Suprapubic skin (tissue), 4 donors: ENCODE data around the gene USP47. TPM values are rescaled to one million over a fixed set of nuclear protein-coding genes. Genes with fewer than 3 reads are reported as not detected.

Experiments used
- DNase-seq, 2 donors: peaks; one replicate each; pipeline ENCODE4 v3.0.0-alpha.2; 2019; ENCODE audit warnings: low spot score in 2 of 2
- H3K27ac ChIP-seq: fragments of 200-600 bp; sonication (generic); one replicate; pipeline ENCODE4 v1.5.1; 2019
- H3K27me3 ChIP-seq: fragments of 200-600 bp; sonication (generic); one replicate; pipeline ENCODE4 v1.5.1; 2019
- H3K36me3 ChIP-seq: fragments of 200-600 bp; sonication (generic); one replicate; pipeline ENCODE4 v1.5.1; 2019
- H3K4me1 ChIP-seq: fragments of 200-600 bp; sonication (generic); one replicate; pipeline ENCODE4 v1.5.1; 2019
- H3K4me3 ChIP-seq: fragments of 200-600 bp; sonication (generic); one replicate; pipeline ENCODE4 v1.5.1; 2019; ENCODE audit warnings: mild to moderate bottlenecking
- H3K9me3 ChIP-seq: fragments of 200-600 bp; sonication (generic); one replicate; pipeline ENCODE4 v1.5.1; 2019
- EP300 ChIP-seq: sonication (generic); formaldehyde crosslinking; IDR thresholded peaks from one replicate; pipeline ENCODE4 v1.6.1; 2017; ENCODE audit warnings: antibody characterized with exemption
- POLR2A ChIP-seq, 2 donors: fragments of 450-650 bp; IDR thresholded peaks; one replicate each; pipeline ENCODE4 v1.6.1; 2017; ENCODE audit warnings: antibody characterized with exemption in 2 of 2, mild to moderate bottlenecking in 2 of 2, moderate library complexity in 2 of 2
- POLR2AphosphoS5 ChIP-seq, 3 donors: sonication (generic); formaldehyde crosslinking; IDR thresholded peaks; one replicate each; pipeline ENCODE4 v1.6.1; 2017; ENCODE audit warnings: antibody characterized with exemption in 3 of 3
- WGBS: methylation state at CpG from one replicate; pipeline ENCODE4 v1.1.5; 2018; 5-methylcytosine and 5-hydroxymethylcytosine counted together
- total RNA-seq, 4 donors: library from RNA; depleted of rRNA; stranded (reverse); fragments of >200 nt; gene quantifications; one replicate each; pipeline ENCODE4 v1.1.0, GENCODE V29; 2016
- TF ChIP-seq, protein P1 (sequence below), 2 donors: fragments of 200-600 bp in 1 of 2; fragments of 450-650 bp in 1 of 2; sonication (generic) in 1 of 2; IDR thresholded peaks; one replicate each; pipeline ENCODE4 v1.5.1; 2016 to 2019; ENCODE audit warnings: antibody characterized with exemption in 2 of 2, mild to moderate bottlenecking in 1 of 2, moderate library complexity in 1 of 2

USP47 gene
- total RNA-seq, 4 donors from 2014 or later = 56.0 to 102 (median 72.2) TPM

DNA sequence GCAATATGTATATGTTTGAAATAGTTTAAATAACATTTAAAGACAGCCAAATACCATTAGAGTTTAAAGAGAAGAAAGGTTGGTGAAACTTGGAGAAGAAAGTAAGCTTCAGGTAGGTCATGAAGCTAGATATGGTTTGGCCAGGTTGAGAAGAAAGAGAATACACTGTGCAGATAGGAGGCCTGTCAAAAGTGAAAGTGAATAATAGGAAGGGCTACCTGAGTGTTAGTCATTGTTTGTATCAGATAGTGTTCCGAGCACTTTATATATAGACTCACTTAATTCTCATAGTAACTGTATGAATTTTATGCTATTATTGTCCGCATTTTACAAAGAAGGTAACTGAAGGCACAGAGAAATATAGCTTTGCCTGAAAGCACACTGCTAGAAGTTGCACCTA lies 56.9 kb downstream of the USP47 start:
- WGBS = 86% methylated on average over 2 of the region's 2 CpGs
- Histone ChIP-seq H3K27ac (no peak overlapping the region), H3K27me3 (no peaks in the 10 kb centered on the region), H3K4me3 (no peak overlapping the region), H3K36me3 (peaks cover 32% of the 10 kb centered on the region), H3K4me1 (no peaks in the 10 kb centered on the region), H3K9me3 (no peaks in the 10 kb centered on the region)
- no peak for DNase-seq
- TF ChIP-seq EP300 (no peak), POLR2A (IDR thresholded peaks at IDR 0.05) (no peak), POLR2AphosphoS5 (IDR thresholded peaks at IDR 0.05) (no peak)
- TF ChIP-seq, protein P1, sequence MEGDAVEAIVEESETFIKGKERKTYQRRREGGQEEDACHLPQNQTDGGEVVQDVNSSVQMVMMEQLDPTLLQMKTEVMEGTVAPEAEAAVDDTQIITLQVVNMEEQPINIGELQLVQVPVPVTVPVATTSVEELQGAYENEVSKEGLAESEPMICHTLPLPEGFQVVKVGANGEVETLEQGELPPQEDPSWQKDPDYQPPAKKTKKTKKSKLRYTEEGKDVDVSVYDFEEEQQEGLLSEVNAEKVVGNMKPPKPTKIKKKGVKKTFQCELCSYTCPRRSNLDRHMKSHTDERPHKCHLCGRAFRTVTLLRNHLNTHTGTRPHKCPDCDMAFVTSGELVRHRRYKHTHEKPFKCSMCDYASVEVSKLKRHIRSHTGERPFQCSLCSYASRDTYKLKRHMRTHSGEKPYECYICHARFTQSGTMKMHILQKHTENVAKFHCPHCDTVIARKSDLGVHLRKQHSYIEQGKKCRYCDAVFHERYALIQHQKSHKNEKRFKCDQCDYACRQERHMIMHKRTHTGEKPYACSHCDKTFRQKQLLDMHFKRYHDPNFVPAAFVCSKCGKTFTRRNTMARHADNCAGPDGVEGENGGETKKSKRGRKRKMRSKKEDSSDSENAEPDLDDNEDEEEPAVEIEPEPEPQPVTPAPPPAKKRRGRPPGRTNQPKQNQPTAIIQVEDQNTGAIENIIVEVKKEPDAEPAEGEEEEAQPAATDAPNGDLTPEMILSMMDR (IDR thresholded peaks at IDR 0.05) = no peak

DNA sequence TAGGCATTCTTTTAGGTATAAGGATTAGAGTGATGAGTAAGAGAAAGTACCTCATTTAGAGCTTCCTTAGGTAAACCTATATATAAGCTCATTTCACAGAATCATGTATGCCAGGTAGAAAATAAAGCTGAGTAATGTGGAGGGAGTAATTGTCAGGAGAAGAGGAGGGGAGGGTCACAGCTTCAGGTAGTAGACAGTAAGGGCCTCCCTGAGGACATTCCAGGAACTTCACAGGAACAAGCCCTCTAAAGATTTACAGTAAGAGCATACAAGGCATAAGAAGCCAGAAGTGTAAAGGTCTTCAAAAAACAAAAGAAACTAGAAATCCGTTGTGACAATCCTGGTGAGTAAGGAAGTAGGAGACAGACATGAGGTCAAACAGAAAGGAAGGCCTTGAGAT lies 57.6 kb downstream of the USP47 start:
- TF ChIP-seq, protein P1 (IDR thresholded peaks at IDR 0.05) = no peak
- TF ChIP-seq POLR2AphosphoS5 (IDR thresholded peaks at IDR 0.05) (no peak), POLR2A (IDR thresholded peaks at IDR 0.05) (no peak), EP300 (no peak)
- no peak for DNase-seq
- WGBS = 91% methylated on average over 1 of the region's 1 CpG
- Histone ChIP-seq H3K36me3 (peaks cover 39% of the 10 kb centered on the region), H3K27me3 (no peaks in the 10 kb centered on the region), H3K4me3 (no peak overlapping the region), H3K27ac (no peak overlapping the region), H3K4me1 (no peaks in the 10 kb centered on the region), H3K9me3 (no peaks in the 10 kb centered on the region)

DNA sequence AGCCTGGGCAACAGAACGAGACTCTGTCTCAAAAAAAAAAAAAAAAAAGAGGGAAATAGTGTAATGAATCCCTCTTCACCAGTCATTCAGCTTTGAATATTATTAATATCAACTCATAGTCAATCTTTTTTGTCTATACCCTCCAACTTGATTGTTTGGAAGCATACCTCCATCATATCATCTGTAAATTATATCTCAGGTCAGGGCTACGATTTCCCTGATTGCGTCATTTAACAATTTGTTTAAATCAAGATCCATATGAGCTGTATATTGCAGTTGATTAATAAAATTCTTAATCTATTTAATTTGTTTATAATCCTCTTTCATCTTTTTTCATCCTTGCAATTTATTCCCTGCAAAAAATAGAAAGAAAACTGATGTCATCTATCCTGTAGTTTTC lies 60.2 kb downstream of the USP47 start:
- H3K9me3 ChIP-seq = no peaks in the 10 kb centered on the region
- H3K4me1 ChIP-seq = no peaks in the 10 kb centered on the region
- no peak for DNase-seq
- no peak overlapping the region for H3K27ac ChIP-seq
- 92% methylated on average over 3 of the region's 3 CpGs for WGBS
- peaks cover 49% of the 10 kb centered on the region for H3K36me3 ChIP-seq
- no peak overlapping the region for H3K4me3 ChIP-seq
- TF ChIP-seq, protein P1 (IDR thresholded peaks at IDR 0.05) = no peak
- H3K27me3 ChIP-seq = no peaks in the 10 kb centered on the region

DNA sequence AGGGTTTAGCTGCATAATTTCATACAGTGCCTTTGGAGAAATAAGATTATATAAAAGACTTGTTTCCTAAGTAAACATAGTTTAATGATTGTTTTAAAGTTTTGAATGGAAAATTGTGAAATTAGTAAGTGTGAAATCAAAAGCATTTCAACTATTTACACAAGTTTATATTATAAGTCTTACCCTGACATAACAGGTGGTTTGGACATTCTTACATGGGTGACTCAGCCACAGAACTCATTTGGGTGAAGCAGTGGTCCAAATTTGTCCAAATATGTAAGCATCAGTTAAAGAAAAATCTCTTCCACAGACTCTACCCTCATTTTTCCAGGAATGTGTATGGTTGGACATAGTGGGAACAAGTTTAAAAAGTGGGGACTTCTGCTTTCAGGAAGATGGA lies 68.0 kb downstream of the USP47 start:
- H3K4me1 ChIP-seq = no peaks in the 10 kb centered on the region
- no peaks in the 10 kb centered on the region for H3K9me3 ChIP-seq
- no peak for DNase-seq
- peaks cover 57% of the 10 kb centered on the region for H3K36me3 ChIP-seq
- H3K27ac ChIP-seq = no peak overlapping the region
- no peak for TF ChIP-seq POLR2A (IDR thresholded peaks at IDR 0.05)
- TF ChIP-seq, protein P1 (IDR thresholded peaks at IDR 0.05) = no peak
- TF ChIP-seq EP300 = no peak
- TF ChIP-seq POLR2AphosphoS5 (IDR thresholded peaks at IDR 0.05) = no peak
- no peak overlapping the region for H3K4me3 ChIP-seq
- no peaks in the 10 kb centered on the region for H3K27me3 ChIP-seq

DNA sequence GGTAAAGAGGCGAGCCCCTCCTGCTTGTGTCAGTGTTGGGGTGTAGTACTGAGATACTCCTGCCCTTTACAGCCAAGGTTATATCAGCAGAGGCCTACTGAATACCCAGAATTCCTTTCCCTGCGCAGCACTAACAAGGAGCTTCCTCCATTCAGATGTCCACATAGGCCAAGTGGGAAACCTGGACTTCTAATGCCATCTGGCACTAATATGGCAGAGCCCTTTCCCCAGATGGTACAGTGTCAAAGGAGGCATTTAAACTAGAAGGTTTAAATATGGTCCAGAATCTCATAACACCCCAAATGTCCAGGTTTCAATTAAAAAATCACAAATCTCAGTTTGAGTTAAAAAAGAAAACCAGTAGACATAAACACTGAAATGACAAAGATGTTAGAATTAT lies 68.8 kb downstream of the USP47 start:
- no peak for TF ChIP-seq EP300
- no peak for TF ChIP-seq POLR2AphosphoS5 (IDR thresholded peaks at IDR 0.05)
- no peak overlapping the region for H3K27ac ChIP-seq
- no peak overlapping the region for H3K4me3 ChIP-seq
- H3K9me3 ChIP-seq = no peaks in the 10 kb centered on the region
- H3K27me3 ChIP-seq = no peaks in the 10 kb centered on the region
- H3K36me3 ChIP-seq = peaks cover 53% of the 10 kb centered on the region
- 91% methylated on average over 2 of the region's 2 CpGs for WGBS
- DNase-seq = no peak
- H3K4me1 ChIP-seq = no peaks in the 10 kb centered on the region

DNA sequence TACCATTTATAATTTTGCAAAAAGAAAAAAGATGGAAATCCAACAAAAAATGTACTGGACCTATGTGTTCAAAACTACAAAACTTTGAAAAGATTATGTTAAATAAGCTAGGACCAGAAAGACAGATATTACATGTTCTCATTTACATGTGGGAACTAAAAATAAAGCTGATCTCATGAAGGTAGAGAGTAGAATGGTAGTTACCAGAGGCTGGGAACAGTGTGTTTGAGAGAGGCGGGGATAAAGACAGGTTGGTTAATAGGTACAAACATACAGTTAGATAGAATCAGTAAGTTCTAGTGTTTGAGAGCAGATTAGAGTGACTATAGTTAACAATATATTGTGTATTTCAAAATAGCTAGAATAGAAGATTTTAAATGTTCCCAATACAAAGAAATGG lies 71.6 kb downstream of the USP47 start:
- Histone ChIP-seq H3K36me3 (peaks cover 28% of the 10 kb centered on the region), H3K4me3 (no peak overlapping the region), H3K4me1 (peaks cover 2% of the 10 kb centered on the region), H3K9me3 (no peaks in the 10 kb centered on the region), H3K27me3 (no peaks in the 10 kb centered on the region), H3K27ac (no peak overlapping the region)
- no peak for DNase-seq
- TF ChIP-seq EP300 = no peak
- no peak for TF ChIP-seq POLR2A (IDR thresholded peaks at IDR 0.05)
- TF ChIP-seq, protein P1 (IDR thresholded peaks at IDR 0.05) = no peak
- TF ChIP-seq POLR2AphosphoS5 (IDR thresholded peaks at IDR 0.05) = no peak
- WGBS = 97% methylated on average over 1 of the region's 1 CpG
